DMS 273 (cell line): ENCODE measurements around the gene ADAMTS4.
A peak's percentile ranks its signal among the peaks of the same experiment; 100 is the strongest.

Experiments used
- DNase-seq: peaks from one replicate; lab custom pipeline; 2025; ENCODE audit not compliant: unreplicated experiment; lab: John Stamatoyannopoulos, UW

Gene ADAMTS4

GRCh38 chr1:161197560-161198193, 1.2 kb downstream of the ADAMTS4 start:
- no peak for DNase-seq

- peak; percentile 21 for DNase-seq
These were observed 2.1 kb downstream of the ADAMTS4 start for GRCh38 chr1:161196521-161197451.

DNA sequence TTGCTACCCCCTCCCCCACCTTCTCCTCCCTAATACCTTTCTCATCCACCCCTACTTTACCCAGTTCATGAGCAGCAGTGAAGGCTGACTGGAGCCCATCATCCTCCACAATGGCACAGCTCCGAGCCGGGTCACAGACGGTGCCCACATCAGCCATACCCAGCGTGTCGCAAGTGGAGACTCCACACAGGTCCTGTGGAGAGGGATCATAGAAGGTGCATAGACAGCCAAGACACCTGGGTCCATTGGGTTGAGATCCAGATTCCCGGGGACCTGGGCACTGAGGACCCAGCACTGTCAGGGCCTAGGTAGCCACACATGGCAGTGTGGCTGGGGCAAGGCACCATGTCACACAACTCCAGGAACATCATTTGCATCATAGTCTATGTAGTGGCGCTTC, 2.7 kb downstream of the ADAMTS4 start:
- DNase-seq = no peak

DNA sequence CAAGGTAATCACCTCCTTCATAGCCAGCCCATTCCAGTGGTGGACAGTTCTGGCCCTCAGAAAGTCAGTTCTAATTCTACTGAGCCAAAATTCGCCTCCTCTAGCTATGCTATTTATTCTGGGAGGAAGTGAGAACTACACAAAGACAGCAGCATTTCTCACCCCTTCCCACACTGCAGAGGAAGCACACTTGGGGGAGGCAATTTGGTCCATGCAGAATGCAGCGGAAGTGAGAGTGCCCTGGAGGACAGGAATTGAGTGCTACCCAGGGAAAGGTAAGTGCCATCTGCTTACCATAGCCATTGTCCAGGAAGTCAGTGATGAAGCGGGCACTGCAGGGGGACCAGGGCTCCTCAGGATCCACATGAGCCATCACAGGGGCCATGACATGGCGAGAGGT, 3.7 kb downstream of the ADAMTS4 start:
- no peak for DNase-seq

- DNase-seq = no peak
These were observed 5.2 kb downstream of the ADAMTS4 start for GRCh38 chr1:161193561-161194235.

DNA sequence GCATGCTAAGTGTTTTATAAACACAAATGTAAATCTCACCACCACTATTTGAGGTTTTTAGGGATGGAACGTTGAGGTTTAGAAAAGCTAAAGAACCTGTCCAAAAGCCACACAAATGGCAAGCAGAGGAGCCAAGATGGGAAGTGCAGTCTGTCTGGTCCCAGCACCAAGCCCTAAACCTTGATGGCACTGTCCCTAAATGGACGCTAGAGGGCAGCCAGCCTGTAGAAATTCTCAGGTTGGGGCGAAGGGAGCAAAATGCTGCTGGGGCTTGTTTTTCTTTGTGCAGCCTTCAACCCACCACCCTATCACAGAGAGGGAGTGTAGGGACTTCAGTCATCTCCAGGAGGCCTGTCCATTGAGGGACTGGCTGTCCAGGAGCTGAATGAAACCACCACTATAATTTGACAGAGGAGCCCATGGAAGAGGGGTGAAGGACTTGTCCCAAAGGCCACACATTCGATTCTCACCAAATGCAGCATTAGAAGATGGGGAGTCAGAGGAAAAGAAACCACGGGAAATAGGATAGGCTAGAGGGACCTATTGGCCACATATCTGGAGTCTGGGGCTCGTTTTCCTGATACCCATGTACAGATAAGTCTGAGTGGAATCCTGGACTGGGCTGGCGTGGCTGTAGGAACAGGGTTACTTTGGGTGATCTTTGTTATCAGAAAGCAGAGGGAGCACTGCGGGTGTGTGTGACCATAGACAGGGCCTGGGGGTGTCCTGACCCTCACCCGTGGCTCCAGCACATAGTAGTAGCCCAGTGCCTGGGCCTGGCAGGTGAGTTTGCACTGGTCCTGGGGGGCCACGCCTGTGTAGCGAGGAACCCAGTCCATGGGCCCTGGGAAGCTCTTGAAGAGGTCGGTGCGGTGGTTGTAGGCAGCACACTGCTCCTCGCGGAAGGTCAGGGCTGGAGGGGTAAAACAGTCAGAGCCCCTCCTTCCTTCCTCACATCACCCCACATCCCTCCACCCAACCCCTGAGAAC, 6.1 kb downstream of the ADAMTS4 start:
- DNase-seq = peak; percentile 90

DNA sequence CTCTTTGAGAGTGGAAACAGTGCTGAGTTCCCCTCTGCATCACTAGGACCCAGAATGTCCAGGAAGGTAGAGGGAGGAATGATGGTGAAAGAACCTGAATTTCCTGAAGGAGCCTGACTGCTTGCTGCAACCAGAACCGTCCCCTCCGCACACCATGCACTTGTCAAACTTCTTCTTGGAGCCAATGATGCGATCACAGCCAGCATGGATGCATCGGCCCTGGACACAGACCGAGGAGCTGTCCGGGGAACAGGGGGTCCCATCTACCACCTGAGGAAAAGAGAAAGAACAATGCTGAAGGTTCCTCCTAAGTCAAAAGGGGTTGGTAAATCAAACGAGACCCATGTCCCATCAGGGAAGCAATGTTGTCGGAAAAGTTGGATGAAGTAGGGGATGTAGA, 6.9 kb downstream of the ADAMTS4 start:
- no peak for DNase-seq

DNA sequence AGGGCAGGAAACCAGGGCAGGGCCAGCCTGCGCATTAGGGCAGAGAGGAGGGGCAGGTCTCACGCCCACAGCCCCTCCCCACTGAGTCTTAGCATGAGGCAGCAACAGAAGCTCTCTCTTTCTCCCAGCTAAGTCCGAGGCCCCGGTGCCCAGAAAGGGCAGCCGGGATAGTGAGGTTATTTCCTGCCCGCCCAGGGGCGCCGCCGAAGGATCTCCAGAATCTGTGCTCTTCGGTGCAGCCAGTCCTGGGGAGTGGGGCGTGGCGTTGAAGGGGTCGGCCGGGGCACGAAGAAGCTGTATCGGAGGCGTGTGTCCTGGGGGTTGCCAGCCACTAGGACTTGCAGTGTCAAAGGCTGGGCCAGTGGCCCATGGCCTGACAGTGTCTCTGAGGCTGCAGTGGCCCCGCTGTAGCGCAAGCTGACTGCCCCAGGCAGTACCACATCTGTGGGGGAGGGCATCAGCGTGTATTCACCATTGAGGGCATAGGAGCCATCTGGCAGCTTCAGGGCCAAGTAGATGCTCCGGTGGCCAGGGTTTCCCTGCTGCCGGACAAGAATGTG, 7.8 kb downstream of the ADAMTS4 start:
- DNase-seq = peak; percentile 48

DNA sequence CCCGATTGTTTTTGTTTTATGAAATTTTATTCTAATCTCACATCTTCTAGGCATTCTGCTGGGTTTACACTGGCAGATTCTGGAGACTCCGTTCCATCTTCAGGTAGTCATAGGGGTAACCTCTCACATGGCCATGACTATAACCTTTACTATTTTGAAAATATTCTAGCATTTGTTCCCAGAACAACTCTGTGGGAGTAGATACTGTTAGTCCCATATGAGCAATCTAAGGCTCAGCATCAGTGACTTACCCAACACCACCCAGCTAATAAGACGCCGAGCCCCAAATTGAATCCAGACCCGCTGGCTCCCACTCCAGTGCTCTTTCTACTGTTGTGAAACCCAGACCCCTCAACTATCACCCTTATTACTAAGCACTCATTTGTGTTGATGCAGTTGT, 9.8 kb downstream of the ADAMTS4 start:
- DNase-seq = no peak

DNA sequence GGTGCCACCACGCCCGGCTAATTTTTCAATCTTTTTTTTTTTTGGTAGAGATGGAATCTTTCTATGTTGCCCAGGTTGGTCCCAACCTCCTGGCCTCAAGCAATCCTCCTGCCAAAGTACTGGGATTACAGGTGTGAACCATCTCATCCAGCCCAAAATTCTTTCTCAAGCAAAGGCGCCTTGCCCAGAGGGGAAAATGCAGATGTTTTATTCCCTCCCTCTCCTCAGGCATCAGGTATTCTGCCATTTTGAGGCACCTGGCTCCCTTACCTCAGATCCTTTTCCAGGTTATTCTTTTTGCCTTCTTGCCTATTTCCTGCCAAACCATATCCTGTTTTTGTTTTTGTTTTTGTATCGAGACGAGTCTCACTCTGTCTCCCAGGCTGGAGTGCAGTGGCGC, 10.5 kb downstream of the ADAMTS4 start:
- no peak for DNase-seq

DNA sequence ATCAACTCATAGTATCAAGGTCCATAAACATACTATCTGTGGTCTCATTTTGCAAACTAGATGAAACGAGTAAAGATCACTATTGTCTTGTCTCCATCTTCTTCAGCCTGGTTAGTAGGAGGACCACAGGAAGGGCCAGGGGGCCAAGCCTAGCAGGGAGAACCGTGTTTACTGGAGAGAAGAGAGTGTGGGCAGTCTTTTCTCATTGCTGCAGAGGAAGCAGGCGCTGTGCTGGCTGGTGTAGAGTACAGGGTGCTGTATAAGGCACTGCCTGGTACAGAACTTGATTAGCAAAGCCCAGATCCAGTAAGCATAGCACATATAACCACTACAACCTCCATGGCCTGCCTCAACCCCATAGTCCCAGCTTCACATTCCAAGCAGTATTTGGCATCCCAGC, 11.5 kb downstream of the ADAMTS4 start:
- DNase-seq = no peak

DNA sequence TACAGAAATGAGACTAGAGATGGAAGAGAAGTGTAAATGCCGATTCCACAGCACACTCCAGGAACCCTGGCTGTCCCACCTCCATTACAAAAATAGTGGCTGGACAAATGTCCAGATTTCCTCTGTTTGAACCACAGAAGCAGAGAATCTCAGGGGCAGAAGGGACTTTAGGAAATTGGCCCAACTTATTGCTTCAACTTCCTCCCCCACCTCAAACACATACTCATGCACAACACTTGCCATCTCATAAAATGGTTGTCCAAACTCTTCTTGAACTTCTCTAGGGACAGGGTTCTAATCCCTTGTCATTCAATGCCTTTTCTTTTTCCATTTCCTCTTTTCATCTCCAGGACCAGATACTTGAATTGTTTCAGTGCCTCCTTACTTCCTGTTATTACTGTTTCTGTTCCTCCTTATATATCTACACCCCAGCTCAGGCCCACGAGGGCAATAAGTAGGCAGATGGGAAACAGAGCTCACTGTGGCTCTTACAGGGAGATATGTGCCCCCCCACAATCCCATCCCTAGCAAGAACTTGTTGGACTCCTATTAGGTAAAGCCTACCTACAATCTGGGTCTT, 13.0 kb downstream of the ADAMTS4 start:
- DNase-seq = peak; percentile 74

GRCh38 chr1:161185282-161185682, 13.6 kb downstream of the ADAMTS4 start:
- peak; percentile 99 for DNase-seq

- DNase-seq = no peak
These were observed 16.6 kb downstream of the ADAMTS4 start for GRCh38 chr1:161182214-161182613.

DNA sequence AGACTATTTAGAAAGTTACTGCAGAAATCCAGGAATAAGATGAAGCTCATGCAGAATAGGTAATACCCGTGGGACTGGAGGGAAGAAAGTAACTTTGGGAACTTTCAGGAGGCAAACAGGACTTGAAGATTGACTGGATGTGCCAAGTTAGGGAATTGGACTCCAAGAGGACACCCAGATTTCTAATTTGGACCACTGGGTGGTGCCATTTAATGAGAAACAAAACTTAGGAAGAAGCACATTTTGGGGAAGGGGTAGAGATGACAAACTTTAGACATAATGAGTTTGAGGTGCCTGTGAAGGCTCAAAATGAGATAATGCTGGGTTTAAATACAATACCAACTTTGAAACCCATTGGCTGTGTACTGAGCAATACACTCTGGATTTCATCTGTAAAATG, 18.2 kb downstream of the ADAMTS4 start:
- DNase-seq = peak; percentile 76

- DNase-seq = no peak
These were observed 19.2 kb downstream of the ADAMTS4 start for GRCh38 chr1:161179698-161180097.

DNA sequence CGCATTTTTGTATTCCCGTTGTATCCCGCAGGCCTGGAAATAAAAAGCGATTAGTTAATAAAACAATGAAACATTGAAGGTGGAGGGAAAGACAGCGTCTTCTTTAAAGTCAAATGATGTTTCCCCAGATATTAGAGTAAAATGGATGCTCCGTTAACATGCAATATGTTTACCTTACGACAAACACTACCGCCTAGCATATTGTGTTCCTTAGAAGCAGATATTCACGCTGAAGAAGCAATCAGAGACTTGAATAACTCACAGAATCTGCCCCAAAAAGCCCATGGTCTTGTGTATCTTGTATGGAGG, 21.0 kb downstream of the ADAMTS4 start:
- DNase-seq = no peak

DNA sequence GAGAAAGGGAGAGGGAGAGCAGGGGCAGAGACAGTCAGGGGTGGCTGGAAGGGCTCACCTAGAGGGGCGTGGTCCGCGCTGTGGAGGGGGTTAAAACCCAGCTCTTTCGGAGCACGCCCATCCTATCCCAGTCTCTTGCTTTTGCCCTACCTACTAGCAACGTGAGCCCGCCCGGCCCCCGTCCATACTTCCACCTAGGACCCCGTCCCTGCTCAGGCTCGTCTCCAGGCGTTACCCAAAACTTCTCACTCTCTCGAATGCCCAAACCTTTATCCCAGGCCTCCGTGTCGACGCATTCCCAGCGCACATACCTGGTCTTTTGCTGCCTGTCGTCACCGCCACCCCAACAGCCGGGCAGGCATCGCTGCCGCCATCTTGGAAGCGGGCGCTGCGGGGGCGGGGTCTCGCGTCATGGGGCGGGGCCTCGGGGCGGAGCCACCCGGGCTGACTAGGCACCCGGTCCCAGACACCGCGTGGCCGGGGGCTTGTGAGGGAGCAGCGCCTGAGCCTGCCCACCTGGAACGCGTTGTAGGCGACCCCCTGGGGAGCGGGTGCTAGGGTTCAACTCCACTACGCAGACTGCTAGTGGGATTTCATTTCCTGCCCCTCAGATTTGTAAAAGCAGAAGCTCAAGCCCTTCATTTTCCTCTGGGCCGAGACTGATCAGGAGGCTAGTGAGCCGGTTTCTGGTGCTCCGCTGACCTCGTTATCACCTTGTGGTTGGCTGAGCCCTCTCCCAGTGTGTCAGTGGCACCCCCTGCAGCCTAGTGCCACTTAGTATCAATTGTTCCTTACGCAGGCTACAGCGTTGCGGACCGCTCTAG, 21.5 kb downstream of the ADAMTS4 start, which contains the start of gene B4GALT3:
TSS of gene B4GALT3 (minus strand) at position 396 of the 824 bp plus-strand sequence. CDS start 1,447 bp downstream, outside the sequence.
- DNase-seq = peak; percentile 92

DNA sequence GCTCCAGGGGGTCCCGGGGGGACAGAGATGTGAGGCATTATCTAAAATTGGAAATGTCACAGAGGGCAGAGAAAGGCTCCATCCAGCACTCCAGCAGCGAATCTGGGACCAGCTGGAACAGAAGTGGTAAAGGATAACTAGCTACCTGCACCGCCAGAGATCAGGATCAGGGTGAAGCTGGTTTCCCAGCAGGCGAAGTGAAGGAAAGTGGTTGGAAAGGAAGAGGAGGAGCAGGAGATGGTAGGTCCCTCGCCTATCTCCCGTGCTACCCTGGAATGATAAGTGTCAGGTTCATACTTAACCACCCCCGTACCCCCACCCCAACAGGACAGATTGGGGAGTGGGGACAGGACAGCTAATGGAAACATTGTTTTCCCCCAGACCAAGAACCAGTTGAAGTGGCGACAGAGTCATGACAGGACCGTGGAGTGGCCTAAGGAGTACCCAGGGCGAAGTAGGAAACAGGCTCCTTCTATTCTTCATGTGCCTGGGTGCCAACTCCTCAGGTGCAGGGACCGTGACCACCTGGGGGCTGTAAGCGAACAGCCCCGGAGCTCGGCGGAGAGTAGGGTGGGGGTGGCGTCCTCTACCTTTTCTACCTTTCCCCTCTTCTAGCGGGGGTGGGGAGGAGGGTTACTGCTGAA, 22.3 kb downstream of the ADAMTS4 start:
- DNase-seq = peak; percentile 30
